GM19328 (cell line): ENCODE results near the gene VAV2.

ENCODE experiments used
- ATAC-seq: cut with Tn5 transposase; IDR thresholded peaks from one replicate; pipeline ENCODE4 v1.9.1; 2021; ENCODE audit warnings: mild to moderate bottlenecking, moderate library complexity; ENCODE audit not compliant: unreplicated experiment

The VAV2 gene

GRCh38 chr9:133805876-133806622 is 186.1 kb downstream of the VAV2 start:
- ATAC-seq = no peak

GRCh38 chr9:133804199-133804598 is 187.9 kb downstream of the VAV2 start:
- ATAC-seq = no peak

GRCh38 chr9:133803745-133804144 is 188.4 kb downstream of the VAV2 start:
- ATAC-seq = no peak

- ATAC-seq = no peak
Measured at GRCh38 chr9:133803028-133803585, 189.0 kb downstream of the VAV2 start.

DNA sequence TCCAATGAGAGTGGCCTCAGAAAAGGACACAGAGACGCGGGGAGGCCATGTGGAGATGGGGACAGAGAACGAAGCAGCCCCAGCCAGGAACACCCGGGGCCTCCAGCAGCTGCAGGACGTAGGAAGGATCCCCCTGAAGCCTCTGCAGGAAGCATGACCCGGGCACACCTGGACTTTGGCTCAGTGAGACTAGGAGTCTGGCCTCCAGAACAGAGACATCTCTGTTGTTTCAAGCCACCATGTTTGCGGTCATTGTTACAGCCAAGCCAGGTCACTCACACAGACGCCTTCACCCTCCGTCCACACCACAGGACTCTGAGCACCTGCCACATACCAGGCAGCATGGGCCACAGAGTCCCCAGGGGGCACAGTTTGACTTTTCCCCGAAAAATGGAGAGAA is 190.4 kb downstream of the VAV2 start:
- no peak for ATAC-seq

DNA sequence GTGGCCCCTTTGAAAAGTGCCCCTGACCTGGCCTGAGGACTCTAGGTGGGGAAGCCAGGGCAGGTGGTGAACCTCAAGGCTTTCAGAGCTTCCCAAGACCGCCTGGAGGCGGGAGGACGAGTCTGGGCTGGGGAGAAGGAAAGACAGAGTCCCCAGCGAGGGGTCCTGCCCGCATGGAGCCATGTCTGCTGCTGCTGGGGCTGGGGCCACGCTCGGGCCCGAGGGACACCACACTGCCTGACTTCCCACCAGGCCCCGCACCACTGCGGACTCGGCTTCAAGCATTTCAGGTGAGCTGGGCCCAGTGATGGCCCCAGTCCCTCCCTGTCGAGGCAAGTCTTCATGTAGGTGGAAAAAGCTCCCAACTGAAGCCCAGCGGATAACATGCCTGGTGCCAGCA is 191.9 kb downstream of the VAV2 start:
- no peak for ATAC-seq

- ATAC-seq = no peak
Measured at GRCh38 chr9:133799716-133800115, 192.4 kb downstream of the VAV2 start.

DNA sequence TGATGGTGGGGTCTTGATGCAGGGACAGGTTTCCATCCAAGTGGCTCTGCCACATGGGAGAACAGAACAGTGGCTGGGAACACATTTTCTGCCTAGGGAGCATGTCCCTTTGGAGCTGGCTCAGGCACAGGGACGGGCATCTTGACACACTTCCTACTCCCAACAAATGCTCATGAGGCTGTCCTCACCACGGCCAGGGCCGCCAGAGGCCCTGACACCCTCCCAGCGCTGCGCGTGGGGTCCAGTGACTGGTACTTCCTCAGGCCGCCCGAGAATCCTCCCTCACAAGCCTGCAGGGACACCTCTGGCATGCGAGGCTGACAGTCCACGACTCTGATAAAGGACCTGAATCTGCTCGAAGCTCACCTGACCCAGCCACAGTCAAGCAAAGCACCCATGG is 193.0 kb downstream of the VAV2 start:
- ATAC-seq = no peak

DNA sequence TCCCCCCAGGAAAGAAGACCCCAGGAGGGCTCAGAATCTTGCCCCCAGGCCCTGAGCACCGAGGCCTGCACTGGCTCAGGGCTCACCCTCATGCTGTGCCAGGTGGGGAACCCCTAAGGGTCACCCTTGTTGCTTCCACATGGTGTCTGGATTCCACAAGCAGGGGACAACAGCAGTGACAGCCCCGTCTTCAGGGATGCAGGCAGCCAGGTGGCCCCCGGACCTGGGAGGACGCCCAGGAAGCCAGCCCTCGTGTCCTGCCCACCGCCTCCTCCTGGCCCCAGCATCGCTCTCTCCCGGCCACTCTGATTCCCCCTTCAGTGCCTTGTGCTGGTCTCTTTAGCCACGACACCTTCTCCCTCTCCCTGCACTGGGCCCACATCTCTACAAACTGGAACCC is 194.0 kb downstream of the VAV2 start:
- ATAC-seq = no peak

GRCh38 chr9:133797406-133798105 is 194.6 kb downstream of the VAV2 start:
- no peak for ATAC-seq

DNA sequence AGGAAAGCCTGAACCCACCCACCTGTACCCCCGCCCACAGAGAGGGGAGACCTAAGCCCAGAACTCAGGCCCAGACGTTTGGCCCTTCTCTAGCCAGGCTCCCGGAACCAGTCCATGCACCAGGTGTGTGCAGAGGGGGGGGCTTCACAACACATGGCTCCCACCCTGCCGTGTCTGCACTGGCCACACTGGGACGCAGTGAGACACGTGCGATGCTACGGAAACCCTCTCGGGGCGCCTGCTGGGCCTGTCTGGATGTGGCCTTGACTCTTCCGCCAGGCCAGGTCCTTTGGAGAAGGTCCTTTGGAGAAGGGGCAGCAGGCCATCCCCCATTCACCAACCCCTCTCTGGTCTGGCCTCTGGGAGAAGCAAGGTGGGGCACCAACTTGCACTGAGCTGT is 195.6 kb downstream of the VAV2 start:
- ATAC-seq = no peak

GRCh38 chr9:133795049-133795448 is 197.1 kb downstream of the VAV2 start:
- ATAC-seq = no peak

- ATAC-seq = no peak
Measured at GRCh38 chr9:133794016-133794760, 197.9 kb downstream of the VAV2 start.

DNA sequence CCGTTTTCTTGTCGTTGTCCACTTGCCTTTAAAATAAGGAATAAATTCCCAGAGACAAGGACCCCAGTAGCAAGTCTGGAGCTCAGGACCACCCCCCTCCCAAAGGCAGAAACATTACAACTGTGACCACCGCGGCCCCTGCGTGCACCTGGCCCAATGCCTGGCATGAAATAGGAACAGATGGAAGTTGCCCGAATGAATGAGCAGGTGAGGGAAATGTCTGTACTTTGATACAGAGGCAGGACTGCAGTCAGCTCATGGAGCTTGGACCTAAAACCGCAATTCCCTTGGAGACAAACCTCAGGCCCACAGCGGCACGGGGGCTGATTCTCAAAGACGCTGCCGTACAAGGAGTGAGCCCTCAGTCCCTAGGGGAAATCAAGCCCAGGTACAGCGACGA is 198.7 kb downstream of the VAV2 start:
- no peak for ATAC-seq

DNA sequence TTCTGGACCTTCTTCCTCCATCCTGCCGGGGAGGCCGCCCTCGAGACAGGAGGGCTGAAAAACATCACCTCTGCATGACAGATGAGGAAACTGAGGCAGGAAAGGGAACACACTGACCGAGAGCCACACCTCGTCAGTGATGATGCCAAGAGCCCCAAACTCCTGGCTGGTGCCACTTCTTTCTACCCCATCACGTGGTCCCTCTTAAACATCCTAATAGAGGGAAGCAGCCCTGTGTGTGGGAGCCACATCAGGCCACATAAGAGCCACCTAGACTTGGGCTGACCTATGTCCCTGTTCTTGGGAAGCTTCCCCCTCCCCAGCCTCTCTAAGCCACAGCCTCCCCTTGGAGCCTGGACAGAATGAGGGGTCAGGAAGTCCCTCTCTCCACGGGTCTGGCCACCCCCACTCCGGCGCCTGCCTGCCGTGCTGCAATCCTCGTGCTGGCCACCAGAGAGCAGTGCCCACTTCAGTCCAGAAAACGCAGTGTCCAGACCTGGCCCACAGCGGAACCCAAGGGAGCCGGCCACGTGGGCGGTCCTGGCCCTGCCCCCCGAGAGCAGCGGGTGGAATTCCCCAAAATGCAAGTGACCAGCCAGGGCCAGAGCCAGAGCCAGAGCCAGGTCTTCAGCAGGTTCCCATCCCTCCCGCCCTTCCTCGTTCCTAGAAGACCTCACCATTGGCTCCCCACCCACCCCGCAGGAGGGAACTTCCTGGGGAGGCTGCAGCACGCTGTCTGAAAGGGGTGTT is 199.2 kb downstream of the VAV2 start:
- peak; percentile 52 for ATAC-seq

DNA sequence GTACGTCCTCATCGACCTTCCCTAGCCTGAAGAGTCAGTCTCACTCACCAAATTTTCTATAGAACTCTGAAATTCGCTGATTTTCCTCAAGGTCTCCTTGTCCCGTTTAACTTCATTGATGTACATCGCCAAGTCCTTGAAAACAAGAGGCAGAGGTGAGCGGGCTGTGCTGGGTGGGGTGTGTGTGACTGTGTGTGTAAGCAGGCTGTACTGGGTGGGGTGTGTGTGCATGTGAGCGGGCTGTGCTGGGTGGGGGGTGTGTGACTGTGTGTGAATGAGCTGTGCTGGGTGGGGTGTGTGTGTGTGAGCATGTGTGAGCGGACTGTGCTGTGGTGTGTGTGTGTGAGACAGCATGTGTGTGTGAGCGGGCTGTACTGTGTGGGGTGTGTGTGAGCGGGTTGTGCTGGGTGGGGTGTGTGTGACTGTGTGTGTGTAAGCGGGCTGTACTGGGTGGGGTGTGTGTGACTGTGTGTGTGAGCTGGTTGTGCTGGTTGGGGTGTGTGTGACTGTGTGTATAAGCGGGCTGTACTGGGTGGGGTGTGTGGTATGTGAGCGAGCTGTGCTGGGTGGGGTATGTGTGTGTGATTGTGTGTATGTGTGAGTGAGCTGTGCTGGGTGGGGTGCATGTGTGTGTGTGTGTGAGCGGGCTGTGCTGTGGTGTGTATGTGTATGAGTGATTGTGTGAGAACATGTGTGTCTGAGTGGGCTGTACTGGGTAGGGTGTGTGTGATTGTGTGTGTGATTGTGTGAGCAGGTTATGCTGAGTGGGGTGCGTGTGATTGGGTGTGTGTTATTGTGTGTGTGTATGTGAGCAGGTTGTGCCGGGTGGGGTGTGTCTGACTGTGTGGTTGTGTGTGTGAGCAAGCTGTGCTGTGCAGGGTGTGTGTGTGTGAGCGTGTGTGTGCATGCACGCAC is 200.1 kb downstream of the VAV2 start:
- ATAC-seq = no peak

GRCh38 chr9:133791069-133791468 is 201.1 kb downstream of the VAV2 start:
- no peak for ATAC-seq

DNA sequence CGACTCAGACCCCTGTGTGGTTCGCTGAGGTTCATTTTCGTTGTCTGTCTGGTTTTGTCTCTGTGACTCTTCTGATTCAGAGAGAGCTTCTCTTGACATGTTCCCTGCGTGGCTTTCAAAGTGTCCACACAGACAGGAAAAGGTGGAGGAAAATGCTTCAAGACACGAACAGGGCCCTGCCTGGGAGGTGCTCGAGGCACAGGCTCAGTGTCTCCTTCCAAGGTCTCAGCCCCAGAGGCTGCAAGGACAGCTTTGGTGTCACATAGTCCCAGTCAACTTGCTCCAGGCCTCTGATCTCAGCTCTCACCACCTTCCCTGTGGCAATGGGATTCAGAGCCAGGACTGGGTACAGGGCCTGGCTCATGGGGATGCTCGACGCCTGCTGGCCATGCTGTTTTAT is 202.3 kb downstream of the VAV2 start:
- no peak for ATAC-seq

GRCh38 chr9:133788819-133789717 is 203.1 kb downstream of the VAV2 start:
- no peak for ATAC-seq
